B cell (primary cell): ENCODE measurements around the gene TCF12. TPM values are rescaled to one million over a fixed set of nuclear protein-coding genes. Genes with fewer than 3 reads are reported as not detected.

Experiments
- ATAC-seq: fragments of 200-7000 bp; cut with Tn5 transposase; one replicate; pipeline ENCODE4 v1.10.0; 2021; ENCODE audit warnings: low read depth, mild to moderate bottlenecking, moderate number of reproducible peaks, moderate library complexity
- CTCF ChIA-PET: fragments of 350-600 bp; sonication (Branson Sonifier 250); formaldehyde crosslinking; loops from one replicate; lab custom pipeline; 2021; ENCODE audit warnings: antibody characterized with exemption, inconsistent platforms; lab: Charles Lee
- POLR2A ChIA-PET: fragments of 350-600 bp; sonication (Branson Sonifier 250); formaldehyde crosslinking; loops from one replicate; lab custom pipeline; 2021; ENCODE audit warnings: antibody characterized with exemption; lab: Charles Lee
- DNase-seq: peaks from one replicate; pipeline ENCODE4 v3.0.0; 2013
- H2AFZ ChIP-seq: 2 replicates; pipeline ENCODE4 v1.6.1; 2012; ENCODE audit warnings: mild to moderate bottlenecking, low read depth, low read length; ENCODE audit not compliant: insufficient read depth, poor library complexity, severe bottlenecking
- H3K27ac ChIP-seq, 2 donors: 1 replicate in 1 of 2; 2 replicates in 1 of 2; pipeline ENCODE4 v1.5.1; 2012 to 2013; ENCODE audit warnings: low read length in 2 of 2, mild to moderate bottlenecking in 2 of 2, moderate library complexity in 1 of 2
- H3K27me3 ChIP-seq, 4 experiments: fragments of 200-600 bp in 1 of 4; sonication (generic) in 1 of 4; replicated peaks in 1 of 4; 1 replicate in 2 of 4; 2 replicates in 2 of 4; pipeline versions ENCODE4 v1.6.1 to v1.7.0; 2013 to 2016; ENCODE audit warnings: low read length in 3 of 4, mild to moderate bottlenecking in 2 of 4, mixed read lengths in 1 of 4, moderate library complexity in 1 of 4; ENCODE audit not compliant: insufficient read depth in 4 of 4, control insufficient read depth in 3 of 4; ENCODE audit errors: control extremely low read depth in 1 of 4
- H3K36me3 ChIP-seq, 2 experiments: replicated peaks in 1 of 2; 1 replicate in 1 of 2; 2 replicates in 1 of 2; pipeline versions ENCODE4 v1.6.1 to v1.7.1; 2013; ENCODE audit warnings: low read length in 1 of 2; ENCODE audit not compliant: insufficient read depth in 2 of 2, control insufficient read depth in 1 of 2; ENCODE audit errors: control extremely low read depth in 1 of 2, extremely low read depth in 1 of 2
- H3K4me1 ChIP-seq, 2 donors: fragments of 200-600 bp in 1 of 2; sonication (generic) in 1 of 2; 1 replicate in 1 of 2; 2 replicates in 1 of 2; pipeline versions ENCODE4 v1.5.1 to v1.6.1; 2013 to 2017; ENCODE audit warnings: low read length in 2 of 2; ENCODE audit not compliant: control insufficient read depth in 2 of 2, insufficient read depth in 2 of 2
- H3K4me2 ChIP-seq: replicated peaks from 2 replicates; pipeline ENCODE3; 2012; ENCODE audit warnings: mild to moderate bottlenecking, low read depth, low read length; ENCODE audit not compliant: poor library complexity, severe bottlenecking
- H3K4me3 ChIP-seq, 5 experiments: fragments of 200-600 bp in 1 of 5; sonication (generic) in 1 of 5; 1 replicate in 3 of 5; 2 replicates in 2 of 5; pipeline versions ENCODE4 v1.5.1 to v1.7.0; 2011 to 2016; ENCODE audit warnings: low read length in 4 of 5, mild to moderate bottlenecking in 4 of 5, low read depth in 2 of 5, control low read depth in 1 of 5, moderate library complexity in 1 of 5; ENCODE audit not compliant: insufficient read depth in 1 of 5; ENCODE audit errors: control extremely low read depth in 1 of 5, extremely low read depth in 1 of 5
- H3K79me2 ChIP-seq: fragments of 200-600 bp; sonication (generic); one replicate; pipeline ENCODE4 v1.6.0; 2016; ENCODE audit warnings: low read length; ENCODE audit not compliant: control insufficient read depth, insufficient read depth
- H3K9ac ChIP-seq: fragments of 200-600 bp; sonication (generic); 2 replicates; pipeline ENCODE4 v1.6.1; 2017; ENCODE audit warnings: mild to moderate bottlenecking, low read length, moderate library complexity
- H3K9me3 ChIP-seq, 3 donors: one replicate each; pipeline versions ENCODE4 v1.6.1 to v1.7.1; 2013; ENCODE audit warnings: low read length in 2 of 3; ENCODE audit not compliant: control insufficient read depth in 2 of 3, insufficient read depth in 1 of 3; ENCODE audit errors: control extremely low read depth in 1 of 3
- H4K20me1 ChIP-seq: 2 replicates; pipeline ENCODE4 v1.6.0; 2012; ENCODE audit warnings: mild to moderate bottlenecking, low read length; ENCODE audit not compliant: insufficient read depth, control insufficient read depth, poor library complexity, severe bottlenecking
- H3K27ac Mint-ChIP-seq: one replicate; pipeline ENCODE4 v1.8.0; 2021; ENCODE audit warnings: mixed read lengths
- H3K27me3 Mint-ChIP-seq: one replicate; pipeline ENCODE4 v1.8.0; 2021; ENCODE audit warnings: mixed read lengths
- H3K4me1 Mint-ChIP-seq: one replicate; pipeline ENCODE4 v1.8.0; 2021; ENCODE audit warnings: mixed read lengths
- H3K4me3 Mint-ChIP-seq: one replicate; pipeline ENCODE4 v1.8.0; 2021; ENCODE audit warnings: mixed read lengths
- H3K9me3 Mint-ChIP-seq: one replicate; pipeline ENCODE4 v1.8.0; 2022; ENCODE audit warnings: mixed read lengths; ENCODE audit not compliant: insufficient read depth
- EZH2 ChIP-seq: IDR thresholded peaks from 2 replicates; pipeline ENCODE4 v1.6.1; 2012; ENCODE audit warnings: borderline replicate concordance, low read depth, mild to moderate bottlenecking, moderate library complexity, low read length; ENCODE audit not compliant: insufficient read depth, poor library complexity, severe bottlenecking
- WGBS: methylation state at CpG from one replicate; pipeline ENCODE4 v1.1.5; 2013; ENCODE audit warnings: missing lambda C conversion rate; ENCODE audit not compliant: insufficient coverage; 5-methylcytosine and 5-hydroxymethylcytosine counted together
- intact Hi-C: fragments of 100-400 bp; cut with micrococcal nuclease; formaldehyde crosslinking; loops from one replicate; pipeline ENCODE4 v1.10.0; 2022
- polyA plus RNA-seq: library from polyadenylated mRNA; depleted of rRNA; stranded (reverse); fragments of >200 nt; gene quantifications from 2 replicates; pipeline ENCODE4 v1.2.3, GENCODE V29; 2012
- total RNA-seq, 2 donors: library from RNA; stranded (reverse); fragments of 120-200 nt in 1 of 2; gene quantifications; 1 replicate in 1 of 2; 2 replicates in 1 of 2; pipeline versions ENCODE4 v1.2.3 to v1.2.4, GENCODE V29; 2013 to 2022
- TF ChIP-seq, protein P1 (sequence below): fragments of 200-600 bp; IDR thresholded peaks from one replicate; pipeline ENCODE4 v1.8.0; 2022; ENCODE audit warnings: antibody characterized with exemption, mild to moderate bottlenecking

TCF12 gene
- total and polyA plus RNA-seq, 2 donors (not counting 1 experiment from before 2014, with no cell fraction given): 27.1 to 131 TPM

DNA sequence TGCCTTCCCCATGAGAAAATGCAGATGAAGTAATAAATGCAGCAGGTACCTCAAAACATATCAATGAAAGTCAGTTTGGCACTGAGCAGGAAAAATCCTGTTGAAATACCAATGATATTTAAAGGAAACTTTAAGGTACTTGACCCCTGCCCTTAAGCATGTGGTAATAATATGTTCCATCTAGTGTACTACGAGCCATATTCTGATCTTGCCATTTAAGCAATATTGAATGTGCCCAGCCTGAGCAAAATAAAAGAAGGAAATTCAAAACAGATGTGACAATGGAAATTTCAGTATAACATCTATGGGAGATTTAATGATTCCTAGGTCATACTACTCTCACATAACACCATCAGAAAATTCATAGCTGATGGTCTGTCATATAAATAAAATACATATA lies 266.1 kb downstream of the TCF12 start:
- Histone ChIP-seq H3K27me3 (no peaks in the 10 kb centered on the region), H3K4me1 (no peaks in the 10 kb centered on the region), H4K20me1 (no peaks in the 10 kb centered on the region), H3K79me2 (no peaks in the 10 kb centered on the region), H3K9me3 (peaks cover 0 to 4% (median 0%) of the 10 kb centered on the region in 3 donors), H3K9ac (no peak overlapping the region), H3K27ac (no peak overlapping the region), H3K4me2 (no peak overlapping the region), H3K4me3 (no peak overlapping the region), H3K36me3 (no peaks in the 10 kb centered on the region), H2AFZ (no peak overlapping the region)
- intact Hi-C loops: no loop called here
- no peak overlapping the region for H3K27ac Mint-ChIP-seq
- H3K4me1 Mint-ChIP-seq: peaks cover 5% of the 10 kb centered on the region
- H3K27me3 Mint-ChIP-seq: no peaks in the 10 kb centered on the region
- no peaks in the 10 kb centered on the region for H3K9me3 Mint-ChIP-seq
- no peak overlapping the region for H3K4me3 Mint-ChIP-seq
- WGBS: no CpG with 5 or more reads among the region's 1 CpG
- no peak for TF ChIP-seq EZH2
- TF ChIP-seq, protein P1, sequence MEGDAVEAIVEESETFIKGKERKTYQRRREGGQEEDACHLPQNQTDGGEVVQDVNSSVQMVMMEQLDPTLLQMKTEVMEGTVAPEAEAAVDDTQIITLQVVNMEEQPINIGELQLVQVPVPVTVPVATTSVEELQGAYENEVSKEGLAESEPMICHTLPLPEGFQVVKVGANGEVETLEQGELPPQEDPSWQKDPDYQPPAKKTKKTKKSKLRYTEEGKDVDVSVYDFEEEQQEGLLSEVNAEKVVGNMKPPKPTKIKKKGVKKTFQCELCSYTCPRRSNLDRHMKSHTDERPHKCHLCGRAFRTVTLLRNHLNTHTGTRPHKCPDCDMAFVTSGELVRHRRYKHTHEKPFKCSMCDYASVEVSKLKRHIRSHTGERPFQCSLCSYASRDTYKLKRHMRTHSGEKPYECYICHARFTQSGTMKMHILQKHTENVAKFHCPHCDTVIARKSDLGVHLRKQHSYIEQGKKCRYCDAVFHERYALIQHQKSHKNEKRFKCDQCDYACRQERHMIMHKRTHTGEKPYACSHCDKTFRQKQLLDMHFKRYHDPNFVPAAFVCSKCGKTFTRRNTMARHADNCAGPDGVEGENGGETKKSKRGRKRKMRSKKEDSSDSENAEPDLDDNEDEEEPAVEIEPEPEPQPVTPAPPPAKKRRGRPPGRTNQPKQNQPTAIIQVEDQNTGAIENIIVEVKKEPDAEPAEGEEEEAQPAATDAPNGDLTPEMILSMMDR: no peak
- CTCF ChIA-PET: interaction anchor here (0.6 to 0.7 kb wide), 2 partner anchors 194 to 343 kb away, joined by 3 read pairs; no protein-coding TSS in a partner anchor
- DNase-seq (no peak), ATAC-seq (no peak)
- POLR2A ChIA-PET: no interaction called here

DNA sequence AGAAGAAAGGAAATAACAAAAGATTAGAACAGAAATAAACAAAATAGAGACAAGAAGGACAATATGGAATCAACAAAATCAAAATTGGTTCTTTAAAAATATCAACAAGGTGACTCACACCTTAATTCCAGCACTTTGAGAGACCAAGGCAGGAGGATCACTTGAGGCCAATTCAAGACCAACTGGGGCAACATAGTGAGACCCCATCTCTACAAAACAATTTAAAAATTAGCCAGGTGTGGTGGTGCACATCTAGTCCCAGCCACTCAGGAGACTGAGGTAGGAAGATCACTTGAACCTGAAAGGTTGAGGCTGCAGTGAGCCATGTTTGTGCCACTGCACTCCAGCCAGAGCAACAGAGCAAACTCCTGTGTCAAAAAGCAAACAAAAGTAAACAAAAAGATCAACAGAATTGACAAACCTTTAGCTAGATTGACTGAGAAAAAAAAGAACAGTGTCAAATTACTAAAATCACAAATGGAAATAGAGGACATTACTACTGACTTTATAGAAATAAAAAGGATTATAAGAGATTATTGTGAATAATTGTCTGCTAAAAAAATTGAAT lies 267.1 kb downstream of the TCF12 start:
- no peaks in the 10 kb centered on the region for H3K27me3 ChIP-seq
- H2AFZ ChIP-seq: no peak overlapping the region
- no peaks in the 10 kb centered on the region for H3K4me1 ChIP-seq
- ChIA-PET POLR2A (no interaction called here), CTCF (no interaction called here)
- H3K9me3 Mint-ChIP-seq: no peaks in the 10 kb centered on the region
- H3K9ac ChIP-seq: no peak overlapping the region
- no peaks in the 10 kb centered on the region for H3K27me3 Mint-ChIP-seq
- no peaks in the 10 kb centered on the region for H3K36me3 ChIP-seq
- H3K4me3 Mint-ChIP-seq: no peak overlapping the region
- H3K4me3 ChIP-seq: no peak overlapping the region
- no peak overlapping the region for H3K4me2 ChIP-seq
- no peaks in the 10 kb centered on the region for H3K79me2 ChIP-seq
- H3K9me3 ChIP-seq: peaks cover 0 to 4% (median 0%) of the 10 kb centered on the region in 3 donors
- TF ChIP-seq, protein P1: no peak
- TF ChIP-seq EZH2: no peak
- H4K20me1 ChIP-seq: no peaks in the 10 kb centered on the region
- H3K27ac Mint-ChIP-seq: no peak overlapping the region
- intact Hi-C loops: no loop called here
- ATAC-seq: no peak
- no peak for DNase-seq
- H3K4me1 Mint-ChIP-seq: peaks cover 5% of the 10 kb centered on the region
- H3K27ac ChIP-seq: no peak overlapping the region
